ENCODE results near the gene ZNF777. TPM values are rescaled to one million over a fixed set of nuclear protein-coding genes. Genes with fewer than 3 reads are reported as not detected.

Gene ZNF777
- total and polyA plus RNA-seq, 9 of the 15 experiments (the other 6 are each of a cell fraction or from before 2014, with no cell fraction given), result 0.11 to 32.6 (median 9.0) TPM

GRCh38 chr7:149510248-149510647 lies 49.4 kb upstream of the ZNF777 start:
- Histone ChIP-seq H4K20me1 (replicated peaks; ENCODE audit: control insufficient read depth, insufficient read depth, low read length) (no peaks in the 10 kb centered on the region), H3K36me3 (ENCODE audit: control insufficient read depth, insufficient read depth, low read length) (no peaks in the 10 kb centered on the region), H3K79me2 (ENCODE audit: control insufficient read depth, insufficient read depth, low read length) (no peaks in the 10 kb centered on the region), H3K9me3 (replicated peaks; ENCODE audit: control insufficient read depth, insufficient read depth, low read depth, low read length) (peaks cover 14% of the 10 kb centered on the region), H3K27ac (ENCODE audit: extremely low read depth, low read depth, low read length) (no peak overlapping the region), H3K9me1 (ENCODE audit: control insufficient read depth, insufficient read depth, low read length) (no peaks in the 10 kb centered on the region), H3K4me3 (no peak overlapping the region), H3K27me3 (ENCODE audit: control insufficient read depth in 2 of 2, insufficient read depth in 2 of 2, low read length in 2 of 2) (no peaks in the 10 kb centered on the region), H3K4me1 (replicated peaks in 1 of 2; ENCODE audit: control insufficient read depth in 2 of 2, insufficient read depth in 2 of 2, low read length in 2 of 2) (no peaks in the 10 kb centered on the region), H3K9ac (ENCODE audit: insufficient read depth in 1 of 2, low read depth in 2 of 2, low read length in 2 of 2) (no peak overlapping the region), H2AFZ (ENCODE audit: low read depth, low read length) (no peak overlapping the region), H3K4me2 (ENCODE audit: insufficient read depth, low read length) (no peak overlapping the region)
- in situ Hi-C loops (cut with MboI), result no loop called here
- DNase-seq (ENCODE audit: extremely low read depth in 1 of 4, low spot score in 3 of 4) (no peak), FAIRE-seq (no peak), ATAC-seq (no peak)
- intact Hi-C loops (cut with micrococcal nuclease), result no loop called here
- no TSS peak for BruUV-seq (replicated peaks)
- POLR2A ChIA-PET, result no interaction called here
- CTCF ChIA-PET (ENCODE audit: low intra/inter-chr PET ratio), result no interaction called here
- TF ChIP-seq ZNF217 (CRISPR knock-in tag; IDR thresholded peaks at IDR 0.05), result no peak
- TF ChIP-seq, protein P1, sequence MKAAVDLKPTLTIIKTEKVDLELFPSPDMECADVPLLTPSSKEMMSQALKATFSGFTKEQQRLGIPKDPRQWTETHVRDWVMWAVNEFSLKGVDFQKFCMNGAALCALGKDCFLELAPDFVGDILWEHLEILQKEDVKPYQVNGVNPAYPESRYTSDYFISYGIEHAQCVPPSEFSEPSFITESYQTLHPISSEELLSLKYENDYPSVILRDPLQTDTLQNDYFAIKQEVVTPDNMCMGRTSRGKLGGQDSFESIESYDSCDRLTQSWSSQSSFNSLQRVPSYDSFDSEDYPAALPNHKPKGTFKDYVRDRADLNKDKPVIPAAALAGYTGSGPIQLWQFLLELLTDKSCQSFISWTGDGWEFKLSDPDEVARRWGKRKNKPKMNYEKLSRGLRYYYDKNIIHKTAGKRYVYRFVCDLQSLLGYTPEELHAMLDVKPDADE (conservative IDR thresholded peaks at IDR 0.05; ENCODE audit: control insufficient read depth, low read depth, low read length), result no peak
- TF ChIP-seq ZNF589 (CRISPR knock-in tag; IDR thresholded peaks at IDR 0.05; ENCODE audit: low read depth), result no peak
- TF ChIP-seq, protein P2, sequence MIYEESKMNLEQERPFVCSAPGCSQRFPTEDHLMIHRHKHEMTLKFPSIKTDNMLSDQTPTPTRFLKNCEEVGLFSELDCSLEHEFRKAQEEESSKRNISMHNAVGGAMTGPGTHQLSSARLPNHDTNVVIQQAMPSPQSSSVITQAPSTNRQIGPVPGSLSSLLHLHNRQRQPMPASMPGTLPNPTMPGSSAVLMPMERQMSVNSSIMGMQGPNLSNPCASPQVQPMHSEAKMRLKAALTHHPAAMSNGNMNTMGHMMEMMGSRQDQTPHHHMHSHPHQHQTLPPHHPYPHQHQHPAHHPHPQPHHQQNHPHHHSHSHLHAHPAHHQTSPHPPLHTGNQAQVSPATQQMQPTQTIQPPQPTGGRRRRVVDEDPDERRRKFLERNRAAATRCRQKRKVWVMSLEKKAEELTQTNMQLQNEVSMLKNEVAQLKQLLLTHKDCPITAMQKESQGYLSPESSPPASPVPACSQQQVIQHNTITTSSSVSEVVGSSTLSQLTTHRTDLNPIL (CRISPR knock-in tag; IDR thresholded peaks at IDR 0.05), result no peak
- TF ChIP-seq IFI16 (CRISPR knock-in tag; IDR thresholded peaks at IDR 0.05), result no peak
- TF ChIP-seq MLLT1 (IDR thresholded peaks at IDR 0.05), result no peak
- no peak for TF ChIP-seq RBM17 (IDR thresholded peaks at IDR 0.05; ENCODE audit: borderline replicate concordance, low read depth, low read length)
- TF ChIP-seq POU5F1 (IDR thresholded peaks at IDR 0.05; ENCODE audit: borderline replicate concordance, low read depth, low read length, partially characterized antibody), result no peak
- TF ChIP-seq PURB (CRISPR knock-in tag; IDR thresholded peaks at IDR 0.05; ENCODE audit: low read depth), result no peak
- no peak for TF ChIP-seq MED1 (CRISPR knock-in tag; IDR thresholded peaks at IDR 0.05; ENCODE audit: borderline replicate concordance)
- no peak for TF ChIP-seq NR1H2 (CRISPR knock-in tag; IDR thresholded peaks at IDR 0.05)
- no peak for TF ChIP-seq NONO (IDR thresholded peaks at IDR 0.05; ENCODE audit: low read depth in 2 of 2, low read length in 1 of 2)
- TF ChIP-seq, protein P3, sequence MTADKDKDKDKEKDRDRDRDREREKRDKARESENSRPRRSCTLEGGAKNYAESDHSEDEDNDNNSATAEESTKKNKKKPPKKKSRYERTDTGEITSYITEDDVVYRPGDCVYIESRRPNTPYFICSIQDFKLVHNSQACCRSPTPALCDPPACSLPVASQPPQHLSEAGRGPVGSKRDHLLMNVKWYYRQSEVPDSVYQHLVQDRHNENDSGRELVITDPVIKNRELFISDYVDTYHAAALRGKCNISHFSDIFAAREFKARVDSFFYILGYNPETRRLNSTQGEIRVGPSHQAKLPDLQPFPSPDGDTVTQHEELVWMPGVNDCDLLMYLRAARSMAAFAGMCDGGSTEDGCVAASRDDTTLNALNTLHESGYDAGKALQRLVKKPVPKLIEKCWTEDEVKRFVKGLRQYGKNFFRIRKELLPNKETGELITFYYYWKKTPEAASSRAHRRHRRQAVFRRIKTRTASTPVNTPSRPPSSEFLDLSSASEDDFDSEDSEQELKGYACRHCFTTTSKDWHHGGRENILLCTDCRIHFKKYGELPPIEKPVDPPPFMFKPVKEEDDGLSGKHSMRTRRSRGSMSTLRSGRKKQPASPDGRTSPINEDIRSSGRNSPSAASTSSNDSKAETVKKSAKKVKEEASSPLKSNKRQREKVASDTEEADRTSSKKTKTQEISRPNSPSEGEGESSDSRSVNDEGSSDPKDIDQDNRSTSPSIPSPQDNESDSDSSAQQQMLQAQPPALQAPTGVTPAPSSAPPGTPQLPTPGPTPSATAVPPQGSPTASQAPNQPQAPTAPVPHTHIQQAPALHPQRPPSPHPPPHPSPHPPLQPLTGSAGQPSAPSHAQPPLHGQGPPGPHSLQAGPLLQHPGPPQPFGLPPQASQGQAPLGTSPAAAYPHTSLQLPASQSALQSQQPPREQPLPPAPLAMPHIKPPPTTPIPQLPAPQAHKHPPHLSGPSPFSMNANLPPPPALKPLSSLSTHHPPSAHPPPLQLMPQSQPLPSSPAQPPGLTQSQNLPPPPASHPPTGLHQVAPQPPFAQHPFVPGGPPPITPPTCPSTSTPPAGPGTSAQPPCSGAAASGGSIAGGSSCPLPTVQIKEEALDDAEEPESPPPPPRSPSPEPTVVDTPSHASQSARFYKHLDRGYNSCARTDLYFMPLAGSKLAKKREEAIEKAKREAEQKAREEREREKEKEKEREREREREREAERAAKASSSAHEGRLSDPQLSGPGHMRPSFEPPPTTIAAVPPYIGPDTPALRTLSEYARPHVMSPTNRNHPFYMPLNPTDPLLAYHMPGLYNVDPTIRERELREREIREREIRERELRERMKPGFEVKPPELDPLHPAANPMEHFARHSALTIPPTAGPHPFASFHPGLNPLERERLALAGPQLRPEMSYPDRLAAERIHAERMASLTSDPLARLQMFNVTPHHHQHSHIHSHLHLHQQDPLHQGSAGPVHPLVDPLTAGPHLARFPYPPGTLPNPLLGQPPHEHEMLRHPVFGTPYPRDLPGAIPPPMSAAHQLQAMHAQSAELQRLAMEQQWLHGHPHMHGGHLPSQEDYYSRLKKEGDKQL (CRISPR knock-in tag; IDR thresholded peaks at IDR 0.05; ENCODE audit: borderline replicate concordance), result no peak
- TF ChIP-seq ZNF184 (CRISPR knock-in tag; IDR thresholded peaks at IDR 0.05), result no peak

Data from K562 (cell line).